ENCODE measurements around the gene NTMT1.
"Not testable (repeated sequence)": the region's sequence is repeated elsewhere in the genome, so short reads cannot be mapped to it uniquely, and the experiment has no call there.

NTMT1 gene

GRCh38 chr9:129591916-129592315, 34.0 kb upstream of the NTMT1 start:
- no peak for TF ChIP-seq CTCF (IDR thresholded peaks at IDR 0.05; ENCODE audit: borderline replicate concordance, insufficient read depth, low read depth, low read length)
- H3K4me3 ChIP-seq (ENCODE audit: low read depth, low read length) = no peak overlapping the region

- H3K4me3 ChIP-seq (ENCODE audit: low read depth, low read length) = not testable (repeated sequence)
These were observed 33.2 kb upstream of the NTMT1 start for GRCh38 chr9:129592790-129593189.

- no peak for TF ChIP-seq CTCF (IDR thresholded peaks at IDR 0.05; ENCODE audit: borderline replicate concordance, insufficient read depth, low read depth, low read length)
- H3K4me3 ChIP-seq (ENCODE audit: low read depth, low read length) = no peak overlapping the region
These were observed 31.3 kb upstream of the NTMT1 start for GRCh38 chr9:129594632-129595031.

- H3K4me3 ChIP-seq (ENCODE audit: low read depth, low read length) = no peak overlapping the region
- TF ChIP-seq CTCF (IDR thresholded peaks at IDR 0.05; ENCODE audit: borderline replicate concordance, insufficient read depth, low read depth, low read length) = no peak
These were observed 30.6 kb upstream of the NTMT1 start for GRCh38 chr9:129595311-129595741.

GRCh38 chr9:129595903-129596540, 29.9 kb upstream of the NTMT1 start:
- no peak for TF ChIP-seq CTCF (IDR thresholded peaks at IDR 0.05; ENCODE audit: borderline replicate concordance, insufficient read depth, low read depth, low read length)
- H3K4me3 ChIP-seq (ENCODE audit: low read depth, low read length) = no peak overlapping the region

- peak overlapping the region; percentile 22 for H3K4me3 ChIP-seq (ENCODE audit: low read depth, low read length)
These were observed 29.2 kb upstream of the NTMT1 start for GRCh38 chr9:129596541-129597331.

More at GRCh38 chr9:129596541-129597331, 29.2 kb upstream of the NTMT1 start:
- no peak for TF ChIP-seq CTCF (IDR thresholded peaks at IDR 0.05; ENCODE audit: borderline replicate concordance, insufficient read depth, low read depth, low read length)
